ENCODE data around the gene ATG16L1. TPM values are rescaled to one million over a fixed set of nuclear protein-coding genes. Genes with fewer than 3 reads are reported as not detected.

Gene ATG16L1
- polyA plus RNA-seq, 1 donor from 2014 or later, result 67.6 TPM

DNA sequence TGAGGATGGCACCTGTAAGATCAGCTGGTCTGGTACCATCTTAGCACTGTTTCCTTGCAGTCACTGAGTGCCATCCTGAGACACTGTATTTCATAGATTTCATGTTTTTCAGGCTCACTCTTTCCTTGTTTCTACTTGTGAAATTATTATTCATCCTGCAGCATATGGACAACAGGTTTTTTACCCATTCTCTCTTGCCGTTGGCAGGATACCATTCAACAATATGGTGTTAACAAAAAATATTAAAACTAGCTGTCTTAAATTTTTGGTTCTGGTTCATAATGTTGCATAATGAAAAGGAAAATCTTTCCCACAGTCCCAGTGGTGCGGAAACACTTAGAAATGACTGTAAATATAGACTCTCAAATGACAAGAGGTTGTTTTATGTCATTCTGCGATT, 23.1 kb upstream of the ATG16L1 start:
- no peak overlapping the region for H3K4me2 ChIP-seq (ENCODE audit: low read length)
- H3K9ac ChIP-seq (ENCODE audit: low read length), result no peak overlapping the region
- no peaks in the 10 kb centered on the region for H3F3A ChIP-seq (ENCODE audit: insufficient read depth, low read length, poor library complexity, severe bottlenecking)
- no peak overlapping the region for H3K27ac ChIP-seq (ENCODE audit: low read length)
- no peak overlapping the region for H2AFZ ChIP-seq (ENCODE audit: low read depth, low read length)
- H3K79me2 ChIP-seq (replicated peaks; ENCODE audit: insufficient read depth, low read length), result no peaks in the 10 kb centered on the region
- no peaks in the 10 kb centered on the region for H3K27me3 ChIP-seq (ENCODE audit: insufficient read depth, low read depth, low read length)
- H4K20me1 ChIP-seq (ENCODE audit: insufficient read depth), result no peaks in the 10 kb centered on the region
- no peaks in the 10 kb centered on the region for H3K9me2 ChIP-seq (ENCODE audit: insufficient read depth, low read length)
- no peaks in the 10 kb centered on the region for H3K9me3 ChIP-seq (ENCODE audit: low read length)
- no peak overlapping the region for H3K4me3 ChIP-seq (ENCODE audit: low read length)
- TF ChIP-seq POLR2AphosphoS5 (IDR thresholded peaks at IDR 0.05) (no peak), MXI1 (conservative IDR thresholded peaks at IDR 0.05; ENCODE audit: poor library complexity, severe bottlenecking) (no peak), EZH2 (IDR thresholded peaks at IDR 0.05; ENCODE audit: borderline replicate concordance, insufficient read depth, low read length, poor library complexity, severe bottlenecking) (no peak), RAD21 (conservative IDR thresholded peaks at IDR 0.05) (no peak), SMC3 (conservative IDR thresholded peaks at IDR 0.05; ENCODE audit: poor library complexity) (no peak), TAF1 (IDR thresholded peaks at IDR 0.05; ENCODE audit: low read depth) (no peak), EP300 (conservative IDR thresholded peaks at IDR 0.05; ENCODE audit: poor library complexity, severe bottlenecking) (no peak)
- TF ChIP-seq, protein P1, sequence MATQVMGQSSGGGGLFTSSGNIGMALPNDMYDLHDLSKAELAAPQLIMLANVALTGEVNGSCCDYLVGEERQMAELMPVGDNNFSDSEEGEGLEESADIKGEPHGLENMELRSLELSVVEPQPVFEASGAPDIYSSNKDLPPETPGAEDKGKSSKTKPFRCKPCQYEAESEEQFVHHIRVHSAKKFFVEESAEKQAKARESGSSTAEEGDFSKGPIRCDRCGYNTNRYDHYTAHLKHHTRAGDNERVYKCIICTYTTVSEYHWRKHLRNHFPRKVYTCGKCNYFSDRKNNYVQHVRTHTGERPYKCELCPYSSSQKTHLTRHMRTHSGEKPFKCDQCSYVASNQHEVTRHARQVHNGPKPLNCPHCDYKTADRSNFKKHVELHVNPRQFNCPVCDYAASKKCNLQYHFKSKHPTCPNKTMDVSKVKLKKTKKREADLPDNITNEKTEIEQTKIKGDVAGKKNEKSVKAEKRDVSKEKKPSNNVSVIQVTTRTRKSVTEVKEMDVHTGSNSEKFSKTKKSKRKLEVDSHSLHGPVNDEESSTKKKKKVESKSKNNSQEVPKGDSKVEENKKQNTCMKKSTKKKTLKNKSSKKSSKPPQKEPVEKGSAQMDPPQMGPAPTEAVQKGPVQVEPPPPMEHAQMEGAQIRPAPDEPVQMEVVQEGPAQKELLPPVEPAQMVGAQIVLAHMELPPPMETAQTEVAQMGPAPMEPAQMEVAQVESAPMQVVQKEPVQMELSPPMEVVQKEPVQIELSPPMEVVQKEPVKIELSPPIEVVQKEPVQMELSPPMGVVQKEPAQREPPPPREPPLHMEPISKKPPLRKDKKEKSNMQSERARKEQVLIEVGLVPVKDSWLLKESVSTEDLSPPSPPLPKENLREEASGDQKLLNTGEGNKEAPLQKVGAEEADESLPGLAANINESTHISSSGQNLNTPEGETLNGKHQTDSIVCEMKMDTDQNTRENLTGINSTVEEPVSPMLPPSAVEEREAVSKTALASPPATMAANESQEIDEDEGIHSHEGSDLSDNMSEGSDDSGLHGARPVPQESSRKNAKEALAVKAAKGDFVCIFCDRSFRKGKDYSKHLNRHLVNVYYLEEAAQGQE (IDR thresholded peaks at IDR 0.05; ENCODE audit: borderline replicate concordance), result no peak
- TF ChIP-seq, protein P2, sequence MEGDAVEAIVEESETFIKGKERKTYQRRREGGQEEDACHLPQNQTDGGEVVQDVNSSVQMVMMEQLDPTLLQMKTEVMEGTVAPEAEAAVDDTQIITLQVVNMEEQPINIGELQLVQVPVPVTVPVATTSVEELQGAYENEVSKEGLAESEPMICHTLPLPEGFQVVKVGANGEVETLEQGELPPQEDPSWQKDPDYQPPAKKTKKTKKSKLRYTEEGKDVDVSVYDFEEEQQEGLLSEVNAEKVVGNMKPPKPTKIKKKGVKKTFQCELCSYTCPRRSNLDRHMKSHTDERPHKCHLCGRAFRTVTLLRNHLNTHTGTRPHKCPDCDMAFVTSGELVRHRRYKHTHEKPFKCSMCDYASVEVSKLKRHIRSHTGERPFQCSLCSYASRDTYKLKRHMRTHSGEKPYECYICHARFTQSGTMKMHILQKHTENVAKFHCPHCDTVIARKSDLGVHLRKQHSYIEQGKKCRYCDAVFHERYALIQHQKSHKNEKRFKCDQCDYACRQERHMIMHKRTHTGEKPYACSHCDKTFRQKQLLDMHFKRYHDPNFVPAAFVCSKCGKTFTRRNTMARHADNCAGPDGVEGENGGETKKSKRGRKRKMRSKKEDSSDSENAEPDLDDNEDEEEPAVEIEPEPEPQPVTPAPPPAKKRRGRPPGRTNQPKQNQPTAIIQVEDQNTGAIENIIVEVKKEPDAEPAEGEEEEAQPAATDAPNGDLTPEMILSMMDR (IDR thresholded peaks at IDR 0.05; ENCODE audit: poor library complexity, severe bottlenecking), result no peak
- H3K36me3 ChIP-seq (ENCODE audit: insufficient read depth, low read length), result no peaks in the 10 kb centered on the region

DNA sequence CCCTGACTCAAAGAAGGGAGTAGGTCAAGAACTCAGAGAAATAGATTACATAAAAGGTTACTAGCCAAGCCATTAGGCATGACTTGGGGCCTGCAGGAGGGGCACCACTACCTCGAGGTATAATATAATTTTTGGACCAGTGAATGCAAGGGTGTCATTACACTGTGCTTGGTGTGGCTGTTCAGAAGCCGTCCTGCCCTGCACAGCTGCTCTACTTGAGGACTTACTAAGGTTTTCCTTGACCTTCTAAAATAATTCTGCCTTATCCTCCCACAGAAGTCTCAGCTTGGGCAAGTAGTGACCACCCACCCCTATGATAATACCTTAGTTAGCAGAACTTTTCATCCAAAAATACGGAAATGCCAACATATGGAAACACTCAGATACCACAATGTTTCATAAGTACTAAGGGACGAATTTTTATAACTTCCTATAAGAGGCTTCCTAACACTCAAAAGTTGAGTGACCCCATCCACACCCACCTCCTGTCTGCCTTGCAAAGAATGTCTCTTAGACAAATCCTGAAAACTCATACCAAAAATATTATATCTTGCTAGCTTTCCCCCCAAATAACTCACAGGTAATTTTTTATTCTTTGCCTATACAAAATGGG, 17.7 kb upstream of the ATG16L1 start:
- H3K4me2 ChIP-seq (ENCODE audit: low read length), result no peak overlapping the region
- no peaks in the 10 kb centered on the region for H3K27me3 ChIP-seq (ENCODE audit: insufficient read depth, low read depth, low read length)
- H3K9me2 ChIP-seq (ENCODE audit: insufficient read depth, low read length), result no peaks in the 10 kb centered on the region
- H4K20me1 ChIP-seq (ENCODE audit: insufficient read depth), result no peaks in the 10 kb centered on the region
- no peak for TF ChIP-seq RAD21 (conservative IDR thresholded peaks at IDR 0.05)
- TF ChIP-seq EP300 (conservative IDR thresholded peaks at IDR 0.05; ENCODE audit: poor library complexity, severe bottlenecking), result no peak
- TF ChIP-seq, protein P2 (IDR thresholded peaks at IDR 0.05; ENCODE audit: poor library complexity, severe bottlenecking), result no peak
- TF ChIP-seq SMC3 (conservative IDR thresholded peaks at IDR 0.05; ENCODE audit: poor library complexity), result no peak
- TF ChIP-seq MXI1 (conservative IDR thresholded peaks at IDR 0.05; ENCODE audit: poor library complexity, severe bottlenecking), result no peak
- no peak for TF ChIP-seq POLR2AphosphoS5 (IDR thresholded peaks at IDR 0.05)
- TF ChIP-seq, protein P1 (IDR thresholded peaks at IDR 0.05; ENCODE audit: borderline replicate concordance), result no peak
- no peak for TF ChIP-seq EZH2 (IDR thresholded peaks at IDR 0.05; ENCODE audit: borderline replicate concordance, insufficient read depth, low read length, poor library complexity, severe bottlenecking)
- no peak for TF ChIP-seq TAF1 (IDR thresholded peaks at IDR 0.05; ENCODE audit: low read depth)
- H3K27ac ChIP-seq (ENCODE audit: low read length), result no peak overlapping the region
- no peaks in the 10 kb centered on the region for H3K9me3 ChIP-seq (ENCODE audit: low read length)
- H3F3A ChIP-seq (ENCODE audit: insufficient read depth, low read length, poor library complexity, severe bottlenecking), result no peaks in the 10 kb centered on the region
- no peak overlapping the region for H2AFZ ChIP-seq (ENCODE audit: low read depth, low read length)
- no peak overlapping the region for H3K4me3 ChIP-seq (ENCODE audit: low read length)
- H3K79me2 ChIP-seq (replicated peaks; ENCODE audit: insufficient read depth, low read length), result no peaks in the 10 kb centered on the region
- H3K36me3 ChIP-seq (ENCODE audit: insufficient read depth, low read length), result no peaks in the 10 kb centered on the region
- H3K9ac ChIP-seq (ENCODE audit: low read length), result no peak overlapping the region
